Progenitor cell of endocrine pancreas (in vitro differentiated cells): ENCODE results near the gene FBXW7. TPM values are rescaled to one million over a fixed set of nuclear protein-coding genes. Genes with fewer than 3 reads are reported as not detected.
"Not testable (repeated sequence)": the region's sequence is repeated elsewhere in the genome, so short reads cannot be mapped to it uniquely, and the experiment has no call there.

Experiments used
- DNase-seq: peaks from one replicate; pipeline ENCODE4 v3.0.0; 2021; ENCODE audit warnings: low spot score; ENCODE audit not compliant: unreplicated experiment
- H3K27ac Mint-ChIP-seq: 2 replicates; pipeline ENCODE4 v1.8.0; 2021; ENCODE audit warnings: mild to moderate bottlenecking, moderate library complexity, mixed read lengths
- H3K27me3 Mint-ChIP-seq: 2 replicates; pipeline ENCODE4 v1.8.0; 2021; ENCODE audit warnings: mixed read lengths
- H3K36me3 Mint-ChIP-seq: 2 replicates; pipeline ENCODE4 v1.8.0; 2022; ENCODE audit warnings: mixed read lengths; ENCODE audit not compliant: insufficient read depth
- H3K4me1 Mint-ChIP-seq: 2 replicates; pipeline ENCODE4 v1.8.0; 2021; ENCODE audit warnings: low read depth, mixed read lengths
- H3K4me3 Mint-ChIP-seq: 2 replicates; pipeline ENCODE4 v1.8.0; 2021; ENCODE audit warnings: low read depth, mild to moderate bottlenecking, moderate library complexity, mixed read lengths
- H3K9me3 Mint-ChIP-seq: 2 replicates; pipeline ENCODE4 v1.8.0; 2021; ENCODE audit warnings: low read depth, mixed read lengths
- CTCF ChIP-seq: fragments of 200-600 bp; sonication (generic); IDR thresholded peaks from one replicate; pipeline ENCODE4 v1.5.0; 2021; ENCODE audit warnings: antibody characterized with exemption, mild to moderate bottlenecking; ENCODE audit not compliant: unreplicated experiment
- total RNA-seq: library from RNA; stranded (reverse); gene quantifications from 2 replicates; pipeline ENCODE4 v1.2.1, GENCODE V29; 2021

The FBXW7 gene
- total RNA-seq, 1 donor from 2014 or later, result 52.1 TPM

DNA sequence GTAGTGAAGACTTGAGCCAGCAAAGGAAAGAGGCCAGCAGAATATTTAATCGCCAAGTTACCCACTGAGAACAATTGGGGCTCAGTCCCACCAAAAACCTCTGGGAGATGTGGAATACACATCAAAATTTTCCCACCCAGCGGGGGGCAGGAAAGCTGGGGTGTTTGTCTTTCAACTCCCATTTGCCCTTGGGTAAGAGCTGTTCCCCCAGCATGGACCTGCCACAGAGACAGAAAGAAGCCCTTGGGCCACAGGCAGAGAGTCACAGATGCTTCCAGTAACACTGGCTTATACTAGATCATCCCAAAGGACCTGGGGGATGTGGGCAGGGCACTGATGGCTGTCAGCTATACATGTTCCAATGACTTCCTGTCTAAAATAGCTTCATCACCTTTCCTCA, 18.9 kb upstream of the FBXW7 start:
- H3K4me1 Mint-ChIP-seq, result no peaks in the 10 kb centered on the region

DNA sequence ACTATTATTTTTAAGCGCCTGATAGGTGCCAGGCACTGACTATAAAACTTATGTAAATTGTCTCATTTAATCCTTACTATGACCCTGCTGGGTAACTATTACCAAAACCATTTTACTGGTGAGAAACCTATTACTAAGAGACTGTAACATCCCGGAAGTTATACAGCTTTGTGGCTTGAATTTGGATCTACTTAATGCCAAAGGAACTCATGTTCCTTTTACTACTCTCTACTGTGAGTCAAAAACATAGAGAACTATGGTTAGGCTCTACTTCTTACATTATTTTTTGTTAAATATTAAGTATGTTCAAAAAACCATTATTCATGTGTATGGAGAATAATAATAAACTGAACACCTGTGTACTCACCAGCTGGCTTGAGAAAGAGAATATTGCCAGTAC, 14.8 kb upstream of the FBXW7 start:
- not testable (repeated sequence) for DNase-seq, H3K4me1 Mint-ChIP-seq, H3K27me3 Mint-ChIP-seq, H3K36me3 Mint-ChIP-seq, H3K9me3 Mint-ChIP-seq, H3K27ac Mint-ChIP-seq, H3K4me3 Mint-ChIP-seq

More for the DNA sequence above, 18.9 kb upstream of the FBXW7 start:
- no peak overlapping the region for H3K4me3 Mint-ChIP-seq
- DNase-seq, result no peak
- H3K36me3 Mint-ChIP-seq, result no peaks in the 10 kb centered on the region
- no peaks in the 10 kb centered on the region for H3K27me3 Mint-ChIP-seq
- H3K9me3 Mint-ChIP-seq, result no peaks in the 10 kb centered on the region
- TF ChIP-seq CTCF, result no peak
- no peak overlapping the region for H3K27ac Mint-ChIP-seq

DNA sequence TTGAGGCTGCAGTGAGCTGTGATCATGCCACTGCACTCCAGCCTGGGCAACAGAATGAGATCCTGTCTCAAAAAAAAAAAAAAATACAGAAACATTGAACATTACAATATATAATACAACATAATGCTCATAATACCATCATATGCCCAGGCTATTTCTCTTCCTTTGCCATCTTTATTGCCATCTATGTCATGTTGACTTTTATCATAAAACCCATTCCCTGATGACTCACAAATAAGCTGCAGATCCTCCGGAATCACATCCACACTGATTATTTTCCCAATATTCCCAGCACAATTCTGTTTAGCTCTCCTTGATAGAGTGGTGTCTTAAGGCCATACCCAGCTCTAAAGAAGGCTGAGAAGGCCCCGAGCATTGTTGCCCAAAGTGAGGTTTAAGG, 9.2 kb upstream of the FBXW7 start:
- Mint-ChIP-seq H3K9me3 (no peaks in the 10 kb centered on the region), H3K4me1 (peaks cover 2% of the 10 kb centered on the region), H3K27me3 (no peaks in the 10 kb centered on the region), H3K27ac (no peak overlapping the region), H3K36me3 (no peaks in the 10 kb centered on the region), H3K4me3 (no peak overlapping the region)
- TF ChIP-seq CTCF, result no peak
- DNase-seq, result no peak

DNA sequence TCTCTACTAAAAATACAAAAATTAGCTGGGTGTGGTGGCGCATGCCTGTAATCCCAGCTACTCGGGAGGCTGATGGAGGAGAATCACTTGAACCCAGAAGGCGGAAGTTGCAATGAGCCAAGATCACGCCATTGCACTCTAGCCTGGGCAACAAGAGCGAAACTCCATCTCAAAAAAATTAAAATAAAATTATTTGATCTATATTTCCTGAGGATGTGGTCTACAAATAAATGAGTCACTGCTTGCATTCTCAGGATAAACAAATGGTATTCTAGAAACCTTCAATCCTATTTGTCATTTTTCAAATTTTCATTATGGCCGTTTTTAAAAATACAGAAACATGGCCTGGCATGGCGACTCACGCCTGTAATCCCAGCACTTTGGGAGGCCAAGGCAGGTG, 8.6 kb upstream of the FBXW7 start:
- H3K36me3 Mint-ChIP-seq, H3K27me3 Mint-ChIP-seq, H3K27ac Mint-ChIP-seq, H3K4me1 Mint-ChIP-seq, DNase-seq, H3K4me3 Mint-ChIP-seq, H3K9me3 Mint-ChIP-seq: not testable (repeated sequence)

- H3K9me3 Mint-ChIP-seq, result no peaks in the 10 kb centered on the region
- peaks cover 3% of the 10 kb centered on the region for H3K36me3 Mint-ChIP-seq
- H3K27ac Mint-ChIP-seq, result no peak overlapping the region
- no peak for TF ChIP-seq CTCF
- H3K4me3 Mint-ChIP-seq, result no peak overlapping the region
- no peaks in the 10 kb centered on the region for H3K27me3 Mint-ChIP-seq
- DNase-seq, result no peak
- H3K4me1 Mint-ChIP-seq, result peaks cover 20% of the 10 kb centered on the region
Measured at GRCh38 chr4:152540941-152541340, 5.0 kb upstream of the FBXW7 start.

DNA sequence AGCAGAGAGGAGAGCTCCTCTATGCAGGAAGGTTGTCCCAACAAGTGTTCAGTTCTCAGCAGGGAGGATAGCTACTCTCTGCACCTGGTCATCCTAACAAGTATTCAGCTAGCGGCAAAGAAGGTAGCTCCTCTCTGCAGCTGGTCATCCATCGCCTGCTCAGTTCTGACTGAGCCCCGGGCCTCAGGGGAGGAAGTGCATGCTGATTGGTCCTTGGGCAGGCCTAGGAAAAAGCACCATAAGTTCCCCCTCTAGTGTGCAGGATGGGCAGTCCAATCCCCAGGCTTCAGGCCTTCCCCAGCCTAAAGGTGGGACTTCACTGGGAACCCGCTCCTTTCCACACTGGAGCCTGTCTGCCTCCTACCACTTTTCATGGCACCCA, 4.4 kb upstream of the FBXW7 start:
- Mint-ChIP-seq H3K27me3 (no peaks in the 10 kb centered on the region), H3K27ac (no peak overlapping the region), H3K36me3 (peaks cover 3% of the 10 kb centered on the region), H3K9me3 (no peaks in the 10 kb centered on the region), H3K4me3 (no peak overlapping the region), H3K4me1 (peaks cover 20% of the 10 kb centered on the region)
- TF ChIP-seq CTCF, result no peak
- DNase-seq, result no peak
